NCI-H2081 treated with DMSO at 0.1 percent for 48 hours (cell line): ENCODE measurements around the gene COPB2.

Source experiments
- DNase-seq: peaks from one replicate; lab custom pipeline; 2025; lab: John Stamatoyannopoulos, UW

The COPB2 gene

DNA sequence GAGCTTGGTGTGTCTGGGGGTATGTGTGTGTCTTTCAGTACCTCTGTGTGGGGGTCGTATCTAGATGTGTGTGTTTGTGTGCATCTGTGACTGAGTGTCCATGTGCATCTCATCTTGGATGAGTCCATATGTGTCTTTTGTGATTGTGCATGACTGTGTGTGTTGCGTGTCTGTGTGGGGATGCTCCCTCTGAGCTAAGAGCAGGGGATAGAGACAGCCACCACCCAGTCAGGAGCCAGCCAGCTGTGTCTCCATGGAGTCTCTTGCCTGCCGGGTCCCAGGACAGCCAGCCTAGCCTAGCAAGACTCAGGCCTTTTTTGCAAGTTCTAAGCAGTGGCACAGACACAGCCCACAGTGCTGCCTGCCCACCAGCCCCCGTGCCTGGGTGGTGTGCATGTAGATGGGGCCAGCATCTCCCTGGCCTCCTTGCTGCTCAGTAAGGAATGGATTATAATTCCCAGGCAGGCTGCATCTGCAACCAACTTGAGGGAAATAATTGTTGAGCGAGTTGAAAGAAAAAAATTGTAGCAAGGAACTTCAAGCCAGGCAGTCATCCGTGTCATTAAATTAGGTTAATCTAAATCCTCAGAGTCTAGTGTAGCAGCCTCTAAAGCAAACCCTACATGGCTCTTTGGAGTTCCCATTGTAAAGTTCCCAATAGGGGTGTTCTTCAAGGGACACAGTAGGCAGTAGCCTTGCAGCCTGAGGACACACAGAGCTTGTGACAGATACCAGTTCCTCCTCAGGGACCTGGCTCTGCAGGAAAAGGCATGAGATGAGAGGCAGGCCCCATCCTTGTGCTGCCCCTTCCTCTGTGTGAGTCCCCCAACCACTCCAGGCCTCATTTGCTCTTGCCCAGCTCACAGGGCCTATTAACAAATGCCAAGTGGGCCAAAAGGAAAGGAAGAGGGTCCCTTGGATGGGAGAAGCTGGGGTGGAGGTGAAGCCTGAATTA lies 81.6 kb downstream of the COPB2 start:
- DNase-seq, result no peak
